GM06990 (cell line): ENCODE measurements around the gene NTSR1.

Experiments used
- DNase-seq: peaks from one replicate; pipeline ENCODE4 v3.0.0-alpha.2; 2011; ENCODE audit not compliant: insufficient read length; ENCODE audit errors: extremely low read depth
- H3K27me3 ChIP-seq: replicated peaks from 2 replicates; pipeline ENCODE4 v1.6.0; 2011; ENCODE audit warnings: low read length; ENCODE audit not compliant: control insufficient read depth, insufficient read depth
- H3K36me3 ChIP-seq: 2 replicates; pipeline ENCODE4 v1.5.1; 2011; ENCODE audit warnings: low read length; ENCODE audit not compliant: control insufficient read depth, insufficient read depth
- H3K4me3 ChIP-seq: replicated peaks from 2 replicates; pipeline ENCODE4 v1.5.1; 2011; ENCODE audit warnings: low read depth, mild to moderate bottlenecking, control low read depth, low read length
- TF ChIP-seq, protein P1 (sequence below): IDR thresholded peaks from 2 replicates; pipeline ENCODE4 v1.5.1; 2011; ENCODE audit warnings: low read length, control low read depth, mild to moderate bottlenecking, inconsistent platforms; ENCODE audit not compliant: insufficient read depth, poor library complexity, severe bottlenecking

NTSR1 gene

DNA sequence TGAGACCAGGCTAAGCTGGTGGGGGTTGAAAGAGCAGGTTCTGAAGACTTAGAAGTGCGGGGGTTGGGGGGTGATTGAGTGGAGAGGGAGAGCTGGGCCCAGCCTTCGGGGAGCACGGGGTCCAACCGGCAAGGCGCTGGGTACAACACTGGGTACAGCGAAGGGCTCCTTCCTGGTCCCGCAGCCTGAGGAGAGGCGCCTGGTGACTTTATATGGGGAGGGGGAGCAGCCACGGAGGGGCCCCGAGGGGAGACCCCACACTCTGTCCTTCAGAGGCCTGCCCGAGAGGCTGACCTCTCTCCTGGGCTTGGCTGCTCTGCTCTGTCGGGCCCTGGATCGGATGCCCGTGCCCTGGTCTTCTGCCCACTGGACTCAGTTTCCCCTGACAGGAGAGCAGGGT, 10.4 kb upstream of the NTSR1 start:
- H3K4me3 ChIP-seq = no peak overlapping the region
- DNase-seq = no peak
- no peaks in the 10 kb centered on the region for H3K36me3 ChIP-seq
- H3K27me3 ChIP-seq = peaks cover 5% of the 10 kb centered on the region
- TF ChIP-seq, protein P1, sequence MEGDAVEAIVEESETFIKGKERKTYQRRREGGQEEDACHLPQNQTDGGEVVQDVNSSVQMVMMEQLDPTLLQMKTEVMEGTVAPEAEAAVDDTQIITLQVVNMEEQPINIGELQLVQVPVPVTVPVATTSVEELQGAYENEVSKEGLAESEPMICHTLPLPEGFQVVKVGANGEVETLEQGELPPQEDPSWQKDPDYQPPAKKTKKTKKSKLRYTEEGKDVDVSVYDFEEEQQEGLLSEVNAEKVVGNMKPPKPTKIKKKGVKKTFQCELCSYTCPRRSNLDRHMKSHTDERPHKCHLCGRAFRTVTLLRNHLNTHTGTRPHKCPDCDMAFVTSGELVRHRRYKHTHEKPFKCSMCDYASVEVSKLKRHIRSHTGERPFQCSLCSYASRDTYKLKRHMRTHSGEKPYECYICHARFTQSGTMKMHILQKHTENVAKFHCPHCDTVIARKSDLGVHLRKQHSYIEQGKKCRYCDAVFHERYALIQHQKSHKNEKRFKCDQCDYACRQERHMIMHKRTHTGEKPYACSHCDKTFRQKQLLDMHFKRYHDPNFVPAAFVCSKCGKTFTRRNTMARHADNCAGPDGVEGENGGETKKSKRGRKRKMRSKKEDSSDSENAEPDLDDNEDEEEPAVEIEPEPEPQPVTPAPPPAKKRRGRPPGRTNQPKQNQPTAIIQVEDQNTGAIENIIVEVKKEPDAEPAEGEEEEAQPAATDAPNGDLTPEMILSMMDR = no peak

DNA sequence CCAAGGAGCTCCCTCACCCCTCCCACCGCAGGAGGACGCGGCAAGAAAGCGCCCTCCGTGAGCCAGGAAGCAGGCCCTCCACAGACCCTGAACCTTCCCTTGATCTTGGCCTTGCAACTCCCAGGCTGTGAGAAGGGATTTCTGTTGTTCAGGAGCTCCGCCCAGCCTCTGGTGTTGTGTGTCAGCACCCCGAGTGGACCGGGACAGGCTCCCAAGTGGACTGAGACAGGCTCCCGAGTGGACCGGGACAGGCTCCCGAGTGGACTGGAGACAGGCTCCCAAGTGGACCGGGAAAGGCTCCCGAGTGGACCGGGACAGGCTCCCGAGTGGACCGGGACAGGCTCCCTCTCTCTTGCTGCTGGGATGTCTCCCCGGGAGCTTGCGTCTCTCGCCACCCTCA, 9.3 kb upstream of the NTSR1 start:
- TF ChIP-seq, protein P1 = no peak
- no peak overlapping the region for H3K4me3 ChIP-seq
- no peak for DNase-seq
- H3K27me3 ChIP-seq = no peaks in the 10 kb centered on the region; the same call in none of the 2 replicates
- no peaks in the 10 kb centered on the region for H3K36me3 ChIP-seq

DNA sequence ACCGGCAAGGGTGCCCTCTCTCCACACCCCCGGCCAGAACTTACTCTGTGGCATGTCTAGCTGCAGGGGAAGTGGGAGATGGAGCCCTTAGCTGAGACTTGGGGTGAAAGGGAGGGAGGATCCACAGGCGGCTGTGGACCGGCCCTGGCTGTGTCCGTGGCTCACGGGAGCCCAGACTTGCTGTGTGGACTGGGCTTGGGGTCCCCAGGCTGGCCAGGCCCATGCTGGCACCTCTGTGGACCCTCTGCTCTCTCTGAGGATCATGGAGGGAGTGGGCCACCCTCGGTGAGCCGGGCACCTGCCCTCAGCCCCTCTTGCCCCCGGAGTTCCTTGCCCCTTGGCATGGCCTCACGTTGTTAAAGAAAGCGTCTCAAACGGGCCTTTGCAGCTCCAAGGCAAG, 8.9 kb upstream of the NTSR1 start:
- H3K4me3 ChIP-seq = no peak overlapping the region
- H3K36me3 ChIP-seq = no peaks in the 10 kb centered on the region
- no peak for DNase-seq
- no peaks in the 10 kb centered on the region; the same call in none of the 2 replicates for H3K27me3 ChIP-seq
- TF ChIP-seq, protein P1 = no peak

DNA sequence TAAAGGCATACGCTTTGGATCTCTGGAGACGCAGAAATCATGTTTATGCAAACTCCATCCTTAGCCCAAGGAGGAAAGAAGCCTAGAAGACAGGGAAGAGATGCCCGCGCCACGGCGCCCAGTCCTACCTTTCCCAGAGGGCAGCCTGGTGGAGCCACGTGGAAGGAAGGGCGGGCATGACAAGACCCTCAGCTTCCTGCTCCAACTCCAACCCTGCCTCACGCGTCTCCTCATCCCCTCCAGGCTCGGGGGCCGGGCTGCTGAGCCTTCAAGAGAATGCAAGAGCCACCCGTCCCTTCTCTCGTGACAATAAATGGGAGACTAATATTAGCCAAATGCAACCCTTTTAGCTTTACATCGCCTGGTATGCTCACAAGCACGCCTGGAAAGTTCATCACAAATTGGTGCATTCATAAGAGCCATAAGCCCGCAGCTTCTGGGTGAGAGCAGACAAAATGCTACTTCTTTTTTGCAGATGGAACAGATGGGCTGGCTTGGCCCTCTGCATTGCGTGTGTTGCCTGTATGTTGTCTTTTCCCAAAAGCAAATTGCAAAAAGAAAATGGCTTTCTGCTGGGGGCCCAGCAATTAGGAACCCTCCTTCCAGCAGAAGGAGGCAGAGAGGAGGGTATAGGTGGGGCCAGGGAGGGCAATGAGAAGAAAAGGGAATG, 8.2 kb upstream of the NTSR1 start:
- no peaks in the 10 kb centered on the region for H3K36me3 ChIP-seq
- no peak for DNase-seq
- H3K4me3 ChIP-seq = no peak overlapping the region
- H3K27me3 ChIP-seq = no peaks in the 10 kb centered on the region; the same call in none of the 2 replicates
- TF ChIP-seq, protein P1 = no peak

DNA sequence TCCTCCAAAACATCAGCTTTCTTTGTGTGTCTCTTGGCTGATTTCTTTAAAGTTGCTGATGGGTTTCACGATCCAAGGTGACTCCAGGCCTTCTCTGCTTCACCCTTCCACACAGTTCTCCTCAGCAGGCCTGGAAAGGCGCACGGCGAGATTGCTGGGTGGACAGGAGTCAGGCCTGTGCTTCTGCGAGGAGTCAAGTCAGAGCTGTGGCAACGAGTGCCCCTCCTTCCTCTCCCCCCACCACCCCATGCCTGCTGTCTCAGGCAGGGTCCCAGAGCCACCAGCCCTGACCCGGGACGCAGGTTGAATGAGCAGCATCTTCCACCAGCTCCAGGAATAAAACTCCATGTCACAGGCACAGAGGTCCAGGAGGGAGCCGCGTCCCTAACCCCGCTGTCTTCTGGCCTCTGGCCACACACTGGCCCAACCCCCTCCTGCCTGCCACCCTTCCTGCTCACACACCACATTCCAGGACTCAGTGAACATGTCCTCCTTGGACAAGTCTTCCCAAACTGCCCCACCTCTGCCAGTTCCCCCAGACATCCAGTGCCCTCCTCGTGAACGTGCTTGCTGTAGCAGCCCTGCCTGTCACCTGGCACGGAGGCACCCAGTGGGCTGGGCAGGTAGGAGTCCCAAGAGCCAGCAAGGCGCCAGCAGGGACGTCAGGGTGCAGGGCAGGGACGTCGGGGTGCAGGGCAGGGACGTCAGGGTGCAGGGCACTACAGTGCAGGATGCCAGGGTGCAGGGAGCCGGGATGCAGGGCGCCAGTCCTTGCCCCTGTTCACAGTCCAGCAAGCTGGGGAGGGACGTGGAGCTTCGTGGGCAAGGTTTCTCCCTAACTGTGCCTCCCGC, 7.2 kb upstream of the NTSR1 start:
- TF ChIP-seq, protein P1 = no peak
- DNase-seq = no peak
- H3K4me3 ChIP-seq = no peak overlapping the region
- no peaks in the 10 kb centered on the region; the same call in none of the 2 replicates for H3K27me3 ChIP-seq
- no peaks in the 10 kb centered on the region for H3K36me3 ChIP-seq
